Nephron progenitor cell (in vitro differentiated cells): ENCODE measurements around the gene SORBS1.

ENCODE experiments used
- DNase-seq: peaks from one replicate; pipeline ENCODE4 v3.0.0; 2021
- H3K27ac Mint-ChIP-seq: 2 replicates; pipeline ENCODE4 v1.8.0; 2021; ENCODE audit warnings: mild to moderate bottlenecking, moderate library complexity, mixed read lengths
- H3K27me3 Mint-ChIP-seq: 2 replicates; pipeline ENCODE4 v1.8.0; 2021; ENCODE audit warnings: mild to moderate bottlenecking, low read depth, mixed read lengths; ENCODE audit not compliant: poor library complexity
- H3K36me3 Mint-ChIP-seq: 2 replicates; pipeline ENCODE4 v1.8.0; 2021; ENCODE audit warnings: low read depth, mixed read lengths
- H3K4me1 Mint-ChIP-seq: 2 replicates; pipeline ENCODE4 v1.8.0; 2021; ENCODE audit warnings: mixed read lengths
- H3K4me3 Mint-ChIP-seq: 2 replicates; pipeline ENCODE4 v1.8.0; 2021; ENCODE audit warnings: mild to moderate bottlenecking, moderate library complexity, mixed read lengths
- H3K9me3 Mint-ChIP-seq: 2 replicates; pipeline ENCODE4 v1.8.0; 2021; ENCODE audit warnings: mild to moderate bottlenecking, moderate library complexity, mixed read lengths
- TF ChIP-seq, protein P1 (sequence below): fragments of 200-600 bp; sonication (generic); IDR thresholded peaks from 2 replicates; pipeline ENCODE4 v1.5.0; 2021; ENCODE audit warnings: antibody characterized with exemption

The SORBS1 gene

DNA sequence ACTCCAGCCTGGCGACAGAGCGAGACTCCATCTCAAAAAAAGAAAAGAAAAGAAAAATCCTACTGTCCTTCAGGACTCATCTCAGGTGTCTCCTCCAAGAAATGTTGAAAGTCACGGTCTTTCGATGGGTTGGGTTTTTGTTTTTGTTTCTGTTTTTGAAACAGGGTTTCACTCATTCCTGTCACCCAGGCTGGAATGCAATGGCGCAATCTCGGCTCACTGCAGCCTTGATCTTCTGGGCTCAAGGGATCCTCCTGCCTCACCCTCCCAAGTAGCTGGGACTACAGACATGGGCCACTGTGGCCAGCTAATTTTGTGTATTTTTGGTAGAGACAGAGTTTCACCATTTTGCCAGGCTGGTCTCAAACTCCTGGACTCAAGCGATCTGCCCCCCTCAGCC is 3.1 kb upstream of the SORBS1 start:
- Mint-ChIP-seq H3K27ac (no peak overlapping the region), H3K4me1 (peaks cover 62% of the 10 kb centered on the region), H3K27me3 (peaks cover 10% of the 10 kb centered on the region), H3K4me3 (no peak overlapping the region), H3K36me3 (no peaks in the 10 kb centered on the region), H3K9me3 (no peaks in the 10 kb centered on the region)
- DNase-seq = no peak
- TF ChIP-seq, protein P1, sequence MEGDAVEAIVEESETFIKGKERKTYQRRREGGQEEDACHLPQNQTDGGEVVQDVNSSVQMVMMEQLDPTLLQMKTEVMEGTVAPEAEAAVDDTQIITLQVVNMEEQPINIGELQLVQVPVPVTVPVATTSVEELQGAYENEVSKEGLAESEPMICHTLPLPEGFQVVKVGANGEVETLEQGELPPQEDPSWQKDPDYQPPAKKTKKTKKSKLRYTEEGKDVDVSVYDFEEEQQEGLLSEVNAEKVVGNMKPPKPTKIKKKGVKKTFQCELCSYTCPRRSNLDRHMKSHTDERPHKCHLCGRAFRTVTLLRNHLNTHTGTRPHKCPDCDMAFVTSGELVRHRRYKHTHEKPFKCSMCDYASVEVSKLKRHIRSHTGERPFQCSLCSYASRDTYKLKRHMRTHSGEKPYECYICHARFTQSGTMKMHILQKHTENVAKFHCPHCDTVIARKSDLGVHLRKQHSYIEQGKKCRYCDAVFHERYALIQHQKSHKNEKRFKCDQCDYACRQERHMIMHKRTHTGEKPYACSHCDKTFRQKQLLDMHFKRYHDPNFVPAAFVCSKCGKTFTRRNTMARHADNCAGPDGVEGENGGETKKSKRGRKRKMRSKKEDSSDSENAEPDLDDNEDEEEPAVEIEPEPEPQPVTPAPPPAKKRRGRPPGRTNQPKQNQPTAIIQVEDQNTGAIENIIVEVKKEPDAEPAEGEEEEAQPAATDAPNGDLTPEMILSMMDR = no peak

DNA sequence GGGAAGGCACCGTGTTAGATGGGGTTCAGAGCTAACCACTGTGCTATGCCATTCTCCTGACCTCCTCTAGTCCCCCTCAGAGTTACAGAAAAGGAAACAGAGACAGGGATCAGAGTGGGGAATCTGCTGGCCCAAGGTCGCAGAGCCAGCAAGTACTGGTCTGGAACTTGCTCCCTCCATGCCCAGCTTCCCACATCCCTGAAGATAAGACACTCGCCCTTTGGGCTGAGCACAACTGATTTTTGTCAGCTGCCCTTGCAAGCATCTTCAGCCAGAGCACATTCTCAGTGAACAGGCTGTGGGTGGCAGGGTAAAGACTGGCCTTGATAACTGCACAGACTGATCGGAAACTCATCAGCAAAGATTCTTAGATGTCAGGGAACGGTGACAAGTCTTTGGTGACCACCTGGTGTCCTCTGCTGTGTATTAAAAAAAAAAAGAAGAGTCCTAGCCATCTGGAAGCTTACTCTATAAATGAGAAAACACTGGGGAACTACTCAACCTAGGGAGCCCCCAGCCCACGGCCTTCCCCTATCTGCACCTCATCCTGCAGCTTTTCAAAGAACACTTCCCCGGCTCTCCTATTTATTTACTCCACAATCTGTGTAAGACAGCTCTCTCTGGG is 1.3 kb upstream of the SORBS1 start:
- peaks cover 23% of the 10 kb centered on the region for H3K27me3 Mint-ChIP-seq
- no peaks in the 10 kb centered on the region for H3K36me3 Mint-ChIP-seq
- H3K9me3 Mint-ChIP-seq = no peaks in the 10 kb centered on the region
- peak overlapping the region; percentile 44 for H3K27ac Mint-ChIP-seq
- no peak for DNase-seq
- peaks cover 75% of the 10 kb centered on the region for H3K4me1 Mint-ChIP-seq
- TF ChIP-seq, protein P1 = no peak
- H3K4me3 Mint-ChIP-seq = peak overlapping the region; percentile 28

DNA sequence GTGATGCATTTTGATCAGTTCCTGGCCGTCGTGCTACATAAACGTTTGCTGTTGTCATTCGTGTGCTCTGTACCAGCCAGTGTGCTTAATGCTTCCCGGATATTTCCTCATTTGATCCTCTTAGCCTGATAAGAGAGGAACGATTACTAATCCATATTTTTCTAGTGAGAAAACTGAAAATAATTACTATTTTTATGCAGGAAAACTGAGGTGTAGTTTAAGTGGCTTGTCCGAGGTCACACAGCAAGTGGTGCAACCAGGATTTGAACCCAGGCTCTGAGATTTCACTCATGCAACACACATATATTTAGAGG is 650 bp upstream of the SORBS1 start:
- Mint-ChIP-seq H3K27ac (no peak overlapping the region), H3K4me1 (peaks cover 82% of the 10 kb centered on the region), H3K36me3 (no peaks in the 10 kb centered on the region)

DNA sequence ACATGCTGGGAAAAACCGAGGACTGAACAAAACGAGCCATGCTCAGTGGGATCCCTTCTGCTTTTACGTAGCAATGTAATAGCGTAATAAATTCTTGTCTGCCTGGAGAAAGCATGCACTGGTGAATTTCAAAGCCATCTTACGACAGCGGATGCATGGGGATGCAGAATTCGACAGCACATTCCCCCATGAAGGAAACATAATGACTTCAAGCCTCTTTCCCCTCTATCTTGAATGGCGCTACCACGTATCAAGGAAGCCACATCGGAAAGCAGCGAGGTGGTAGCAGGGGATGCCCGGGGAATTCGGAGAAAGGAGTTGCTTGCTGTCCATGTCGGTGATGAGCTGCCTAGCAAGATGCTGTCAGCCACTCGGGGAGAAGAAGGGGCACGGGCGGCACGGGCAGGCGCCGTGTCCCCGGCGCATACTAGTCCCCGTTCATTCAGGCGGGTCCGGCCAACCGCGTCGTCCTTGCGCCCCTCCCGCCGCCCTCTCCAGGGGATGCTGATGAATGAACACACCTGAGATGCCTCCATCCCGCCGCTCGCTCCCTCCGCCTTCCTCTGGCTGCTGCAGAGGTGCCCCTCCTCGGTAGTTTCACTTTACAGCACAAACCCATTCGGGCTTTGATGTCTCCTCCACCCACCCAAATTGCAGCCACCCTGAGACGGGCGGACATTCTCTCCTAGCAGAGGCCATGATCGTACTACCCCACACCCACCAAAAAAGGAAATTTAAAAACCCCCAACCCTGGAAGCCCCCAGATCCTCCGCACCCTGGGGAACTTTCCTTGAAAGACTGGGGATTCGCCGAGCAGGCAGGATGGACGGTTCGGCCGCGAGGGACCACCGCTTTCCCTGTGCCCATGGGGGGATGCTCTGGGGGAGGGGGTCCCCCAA is 644 bp downstream of the SORBS1 start:
- no peaks in the 10 kb centered on the region for H3K9me3 Mint-ChIP-seq
- TF ChIP-seq, protein P1 = no peak
- H3K27ac Mint-ChIP-seq = no peak overlapping the region
- peaks cover 23% of the 10 kb centered on the region for H3K27me3 Mint-ChIP-seq
- H3K36me3 Mint-ChIP-seq = no peaks in the 10 kb centered on the region
- DNase-seq = peak; percentile 45
- H3K4me3 Mint-ChIP-seq = peak overlapping the region; percentile 95
- H3K4me1 Mint-ChIP-seq = peaks cover 81% of the 10 kb centered on the region

More for the DNA sequence above, 650 bp upstream of the SORBS1 start:
- Mint-ChIP-seq H3K27me3 (peaks cover 23% of the 10 kb centered on the region), H3K9me3 (no peaks in the 10 kb centered on the region), H3K4me3 (peak overlapping the region; percentile 95)
- no peak for DNase-seq
- TF ChIP-seq, protein P1 = no peak

DNA sequence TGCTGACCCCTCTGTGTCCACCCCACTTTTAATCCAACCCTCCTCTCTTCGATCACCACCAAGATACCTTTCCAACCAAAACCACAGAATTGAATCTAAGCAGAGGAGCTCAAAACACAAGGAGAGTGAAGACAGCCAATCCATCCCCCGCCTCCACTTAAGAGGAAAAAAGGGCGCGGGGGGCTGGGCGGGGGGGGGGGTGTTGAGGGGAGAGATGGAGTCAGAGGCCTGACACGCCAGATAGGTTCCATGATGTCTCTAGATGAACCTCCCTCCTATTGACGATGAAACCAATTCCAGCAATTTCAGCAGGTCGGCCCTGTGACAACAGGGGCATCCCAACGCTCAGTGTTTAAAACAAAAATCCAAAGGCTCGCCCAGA is 1.3 kb downstream of the SORBS1 start:
- DNase-seq = no peak
- TF ChIP-seq, protein P1 = no peak
- Mint-ChIP-seq H3K27me3 (peaks cover 23% of the 10 kb centered on the region), H3K27ac (no peak overlapping the region), H3K4me1 (peaks cover 80% of the 10 kb centered on the region), H3K9me3 (no peaks in the 10 kb centered on the region), H3K36me3 (no peaks in the 10 kb centered on the region), H3K4me3 (peak overlapping the region; percentile 95)
